H1 (cell line): Measurements from ENCODE around the gene CC2D1A. TPM values are rescaled to one million over a fixed set of nuclear protein-coding genes. Genes with fewer than 3 reads are reported as not detected.

ENCODE experiments used
- CBX8 ChIP-seq: fragments of 300-800, 300-1000 bp; sonication (generic); IDR thresholded peaks from 2 replicates; pipeline ENCODE4 v1.7.1; 2016; ENCODE audit warnings: low read depth, low read length, borderline replicate concordance
- CHD1 ChIP-seq: IDR thresholded peaks from 2 replicates; pipeline ENCODE4 v1.6.1; 2012; ENCODE audit warnings: low read depth, low read length, improper control_type of control experiment
- EP300 ChIP-seq, 2 experiments: IDR thresholded peaks; 1 replicate in 1 of 2; 2 replicates in 1 of 2; pipeline ENCODE4 v1.6.1; 2011 to 2012; ENCODE audit warnings: low read depth in 2 of 2, low read length in 2 of 2, mild to moderate bottlenecking in 2 of 2, borderline replicate concordance in 1 of 2, inconsistent platforms in 1 of 2, moderate library complexity in 1 of 2
- FOSL1 ChIP-seq: IDR thresholded peaks from 2 replicates; pipeline ENCODE4 v1.6.1; 2011; ENCODE audit warnings: mild to moderate bottlenecking, low read depth, low read length, moderate library complexity; ENCODE audit not compliant: insufficient read depth
- GTF2F1 ChIP-seq: IDR thresholded peaks from 2 replicates; pipeline ENCODE4 v1.6.1; 2012; ENCODE audit warnings: low read depth, low read length, improper control_type of control experiment, borderline replicate concordance
- HDAC2 ChIP-seq, 2 experiments: fragments of 300-600 bp in 1 of 2; sonication (generic) in 1 of 2; IDR thresholded peaks; 2 replicates each; pipeline ENCODE4 v1.6.1; 2011 to 2012; ENCODE audit warnings: low read depth in 2 of 2, low read length in 2 of 2, mild to moderate bottlenecking in 2 of 2, moderate library complexity in 2 of 2, borderline replicate concordance in 1 of 2, inconsistent platforms in 1 of 2
- JUN ChIP-seq: IDR thresholded peaks from 2 replicates; pipeline ENCODE4 v1.6.1; 2011; ENCODE audit warnings: low read depth, mild to moderate bottlenecking, improper control_type of control experiment, low read length
- JUND ChIP-seq: IDR thresholded peaks from 2 replicates; pipeline ENCODE4 v1.6.1; 2011; ENCODE audit warnings: mild to moderate bottlenecking, improper control_type of control experiment, low read length
- KDM5A ChIP-seq: fragments of 200-600 bp; IDR thresholded peaks from 2 replicates; pipeline ENCODE4 v1.7.1; 2012; ENCODE audit warnings: mild to moderate bottlenecking, low read length, inconsistent platforms, mixed read lengths
- MAFK ChIP-seq: IDR thresholded peaks from 2 replicates; pipeline ENCODE4 v1.6.1; 2012; ENCODE audit warnings: low read depth, mild to moderate bottlenecking, improper control_type of control experiment, low read length
- POLR2A ChIP-seq, 2 experiments: IDR thresholded peaks; 1 replicate in 1 of 2; 2 replicates in 1 of 2; pipeline ENCODE4 v1.6.1; 2011; ENCODE audit warnings: low read depth in 2 of 2, low read length in 2 of 2, mild to moderate bottlenecking in 2 of 2; ENCODE audit errors: control extremely low read depth in 1 of 2
- POLR2AphosphoS5 ChIP-seq: IDR thresholded peaks from 2 replicates; pipeline ENCODE4 v1.6.1; 2011; ENCODE audit warnings: low read depth, low read length
- RAD21 ChIP-seq, 2 experiments: IDR thresholded peaks in 1 of 2; conservative IDR thresholded peaks in 1 of 2; 2 replicates each; pipeline ENCODE4 v1.6.1; 2011; ENCODE audit warnings: low read depth in 2 of 2, low read length in 2 of 2, improper control_type of control experiment in 1 of 2, inconsistent platforms in 1 of 2, mild to moderate bottlenecking in 1 of 2, moderate library complexity in 1 of 2
- SIN3A ChIP-seq, 2 experiments: IDR thresholded peaks in 1 of 2; conservative IDR thresholded peaks in 1 of 2; 2 replicates each; pipeline ENCODE4 v1.6.1; 2011 to 2012; ENCODE audit warnings: low read length in 2 of 2, improper control_type of control experiment in 1 of 2, low read depth in 1 of 2, mild to moderate bottlenecking in 1 of 2
- SP1 ChIP-seq: IDR thresholded peaks from 2 replicates; pipeline ENCODE4 v1.6.1; 2011; ENCODE audit warnings: low read depth, low read length
- SP2 ChIP-seq: IDR thresholded peaks from 2 replicates; pipeline ENCODE4 v1.6.1; 2012; ENCODE audit warnings: mild to moderate bottlenecking, low read length, inconsistent platforms
- TAF7 ChIP-seq: optimal IDR thresholded peaks from 2 replicates; pipeline ENCODE3; 2011; ENCODE audit warnings: low read depth, mild to moderate bottlenecking, inconsistent platforms, low read length, moderate library complexity, borderline replicate concordance
- TCF12 ChIP-seq: IDR thresholded peaks from 2 replicates; pipeline ENCODE4 v1.6.1; 2011; ENCODE audit warnings: low read depth, mild to moderate bottlenecking, low read length
- ZNF274 ChIP-seq: IDR thresholded peaks from 2 replicates; pipeline ENCODE4 v1.7.0; 2012; ENCODE audit warnings: low read length, borderline replicate concordance; ENCODE audit errors: extremely low read depth
- polyA plus RNA-seq, 7 experiments: library from polyadenylated mRNA; depleted of rRNA in 3 of 7; stranded (reverse) in 5 of 7; unstranded in 2 of 7; fragments of >200 nt in 5 of 7; fragments of 200-250 nt in 2 of 7; gene quantifications; 1 replicate in 5 of 7; 2 replicates in 1 of 7; 4 replicates in 1 of 7; pipeline versions ENCODE4 v1.2.1 to v1.2.3, GENCODE V29; 2011 to 2013; ENCODE audit warnings: missing spikeins in 2 of 7, mixed read lengths in 2 of 7
- total RNA-seq: library from RNA; stranded (reverse); fragmentation: NEBNext Ultra II Directional; extraction: Animal tissue kit (Norgen Biotek cat#: 25700); gene quantifications from 2 replicates; pipeline ENCODE4 v1.2.1, GENCODE V29; 2021
- TF ChIP-seq, protein P1 (sequence below): IDR thresholded peaks from 2 replicates; pipeline ENCODE4 v1.6.1; 2011; ENCODE audit warnings: low read depth, mild to moderate bottlenecking, low read length; ENCODE audit not compliant: insufficient read depth
- TF ChIP-seq, protein P2 (sequence below): IDR thresholded peaks from 2 replicates; pipeline ENCODE4 v1.6.1; 2012; ENCODE audit warnings: inconsistent platforms

The CC2D1A gene
- total and polyA plus RNA-seq, 2 of the 8 experiments (the other 6 are each of a cell fraction or from before 2014, with no cell fraction given) = 12.5 to 33.0 TPM

DNA sequence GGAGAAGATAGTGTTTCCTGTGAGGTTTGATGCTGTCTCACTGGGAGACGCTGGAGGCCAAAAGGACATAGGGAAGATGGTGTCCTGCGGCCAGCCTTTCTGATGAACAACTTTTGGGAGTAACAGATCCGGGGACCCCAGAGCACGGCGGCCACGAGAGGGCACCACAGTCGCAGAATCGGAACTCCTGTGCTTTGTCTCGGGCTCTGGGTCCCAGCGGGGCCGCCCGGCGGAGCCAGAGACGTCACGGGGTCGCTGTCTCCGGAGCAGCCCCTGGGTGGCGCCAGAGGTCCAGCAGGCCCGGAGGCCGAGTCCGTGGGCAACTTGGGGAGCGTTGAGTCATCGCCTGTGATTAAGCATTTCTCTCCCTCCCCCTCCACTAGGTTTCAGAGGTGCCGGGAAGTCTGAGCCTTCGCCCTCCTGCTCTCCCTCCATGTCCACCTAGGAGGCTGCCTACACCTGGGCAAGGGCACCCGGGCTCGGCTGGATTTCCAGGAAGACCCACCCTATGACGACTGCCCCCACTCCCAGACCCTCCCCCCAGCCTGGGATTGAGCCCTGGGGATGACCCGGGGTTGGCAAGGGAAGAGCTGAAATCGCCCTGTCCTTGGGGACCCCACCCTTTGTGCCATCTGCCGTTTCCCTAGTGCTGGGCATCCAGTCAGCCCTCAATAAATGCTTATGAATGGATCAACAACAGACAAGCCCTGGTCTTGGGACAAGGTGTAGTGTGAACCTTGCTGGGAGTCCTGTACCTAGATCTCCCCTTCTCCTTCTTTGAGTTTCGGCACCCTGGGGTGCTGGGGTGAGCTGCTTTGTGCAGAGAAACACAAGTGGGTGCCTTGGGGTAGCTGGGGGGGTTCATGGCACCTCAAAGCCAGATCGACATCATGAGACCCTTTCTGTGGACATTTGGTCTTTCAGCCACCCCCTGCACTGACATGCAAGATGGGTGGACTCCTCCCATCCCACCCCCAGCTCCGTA, 25.6 kb upstream of the CC2D1A start (continued):
- peak; percentile 39; the same call in 1 of the 2 replicates for TF ChIP-seq FOSL1
- TF ChIP-seq SP1 = 0 out of 2 replicates have a peak, but pooled peaks have one; percentile 10
- peak; percentile 74 for TF ChIP-seq JUN
- TF ChIP-seq, protein P1, sequence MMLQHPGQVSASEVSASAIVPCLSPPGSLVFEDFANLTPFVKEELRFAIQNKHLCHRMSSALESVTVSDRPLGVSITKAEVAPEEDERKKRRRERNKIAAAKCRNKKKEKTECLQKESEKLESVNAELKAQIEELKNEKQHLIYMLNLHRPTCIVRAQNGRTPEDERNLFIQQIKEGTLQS = peak; percentile 80
- TF ChIP-seq ZNF274 = no peak
- peak in 1 of 2 experiments; percentile 73; a peak in 1 of 4 replicates for TF ChIP-seq HDAC2 (IDR thresholded peaks at IDR 0.05; ENCODE audit: borderline replicate concordance in 1 of 2, low read depth in 2 of 2, low read length in 2 of 2)
- TF ChIP-seq CHD1 = no peak
- TF ChIP-seq, protein P2, sequence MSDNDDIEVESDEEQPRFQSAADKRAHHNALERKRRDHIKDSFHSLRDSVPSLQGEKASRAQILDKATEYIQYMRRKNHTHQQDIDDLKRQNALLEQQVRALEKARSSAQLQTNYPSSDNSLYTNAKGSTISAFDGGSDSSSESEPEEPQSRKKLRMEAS = peak; percentile 19; the same call in 1 of the 2 replicates
- 0 out of 2 replicates have a peak, but pooled peaks have one; percentile 41 for TF ChIP-seq POLR2AphosphoS5
- TF ChIP-seq RAD21 (IDR thresholded peaks at IDR 0.05 in 1 of 2, conservative IDR thresholded peaks at IDR 0.05 in 1 of 2; ENCODE audit: low read depth in 2 of 2, low read length in 2 of 2) = peak; percentile 98 to 99
- 0 out of 2 replicates have a peak, but pooled peaks have one; percentile 55 for TF ChIP-seq GTF2F1
- no peak for TF ChIP-seq CBX8
- TF ChIP-seq KDM5A = no peak
- TF ChIP-seq EP300 (IDR thresholded peaks at IDR 0.05; ENCODE audit: borderline replicate concordance in 1 of 2, low read depth in 2 of 2, low read length in 2 of 2) = peak in 1 of 2 experiments; percentile 80; a peak in 1 of 3 replicates
- TF ChIP-seq SP2 = no peak
- TF ChIP-seq TAF7 = peak; percentile 76
- TF ChIP-seq JUND = peak; percentile 96
- TF ChIP-seq TCF12 = peak; percentile 71; the same call in 1 of the 2 replicates
- TF ChIP-seq POLR2A (IDR thresholded peaks at IDR 0.05; ENCODE audit: control extremely low read depth in 1 of 2, low read depth in 2 of 2, low read length in 2 of 2) = 0 out of 3 replicates have a peak, but pooled peaks of 1 of the 2 experiments have one; percentile 25
- TF ChIP-seq MAFK = peak; percentile 81; the same call in 1 of the 2 replicates
- peak in 1 of 2 experiments; percentile 68; a peak in 2 of 4 replicates for TF ChIP-seq SIN3A (conservative IDR thresholded peaks at IDR 0.05 in 1 of 2, IDR thresholded peaks at IDR 0.05 in 1 of 2; ENCODE audit: low read depth in 1 of 2, low read length in 2 of 2)
